ENCODE data around the gene TMEM154.

GRCh38 chr4:152728343-152728742 is 48.5 kb upstream of the TMEM154 start:
- TF ChIP-seq CTCF (IDR thresholded peaks at IDR 0.05), result no peak
- no peak for TF ChIP-seq POLR2A (IDR thresholded peaks at IDR 0.05)

Data from ovary (tissue), 3 donors.